Psoas muscle (tissue), 8 donors: ENCODE data around the gene CCDC182. TPM values are rescaled to one million over a fixed set of nuclear protein-coding genes. Genes with fewer than 3 reads are reported as not detected.

Experiments used
- ATAC-seq, 4 donors: fragments of 200-7000 bp; cut with Tn5 transposase; one replicate each; pipeline ENCODE4 v1.9.1; 2020; ENCODE audit warnings: moderate library complexity in 3 of 4, mild to moderate bottlenecking in 2 of 4
- DNase-seq, 2 donors: peaks; one replicate each; pipeline ENCODE4 v3.0.0-alpha.2; 2020
- H3K27ac ChIP-seq: fragments of 200-600 bp; one replicate; pipeline ENCODE4 v1.8.0; 2022
- H3K27me3 ChIP-seq, 3 donors: fragments of 200-600 bp in 1 of 3; one replicate each; pipeline versions ENCODE4 v1.6.1 to v1.8.0; 2013 to 2022; ENCODE audit warnings: low read length in 2 of 3, mild to moderate bottlenecking in 2 of 3, moderate library complexity in 1 of 3; ENCODE audit not compliant: insufficient read depth in 3 of 3
- H3K36me3 ChIP-seq, 2 donors: fragments of 200-600 bp in 1 of 2; one replicate each; pipeline versions ENCODE4 v1.6.1 to v1.8.0; 2013 to 2022; ENCODE audit warnings: low read depth in 1 of 2, mild to moderate bottlenecking in 1 of 2, moderate library complexity in 1 of 2; ENCODE audit not compliant: insufficient read depth in 1 of 2
- H3K4me1 ChIP-seq: fragments of 200-600 bp; one replicate; pipeline ENCODE4 v1.8.0; 2022
- H3K4me3 ChIP-seq: fragments of 200-600 bp; one replicate; pipeline ENCODE4 v1.8.0; 2022; ENCODE audit warnings: mild to moderate bottlenecking
- H3K9me3 ChIP-seq: fragments of 200-600 bp; one replicate; pipeline ENCODE4 v1.8.0; 2022
- CTCF ChIP-seq: fragments of 200-600 bp; IDR thresholded peaks from one replicate; pipeline ENCODE4 v1.8.0; 2022; ENCODE audit warnings: antibody characterized with exemption
- WGBS, 3 donors: extraction: QIAGEN DNeasy Blood & Tissue Kit; methylation state at CpG; one replicate each; pipeline versions ENCODE4 v1.1.6 to v1.1.7; 2013; 5-methylcytosine and 5-hydroxymethylcytosine counted together
- intact Hi-C, 2 donors: fragments of 100-400 bp; cut with DNase I; formaldehyde crosslinking; loops; one replicate each; pipeline versions ENCODE4 v1.11.0 to v1.14.2; 2022
- polyA plus RNA-seq, 3 donors: library from polyadenylated mRNA; stranded (reverse); fragments of 200-250 nt; gene quantifications; one replicate each; pipeline ENCODE4 v1.2.3, GENCODE V29; 2013
- total RNA-seq, 4 donors: library from RNA; stranded (reverse); fragmentation: NEBNext Ultra II Directional in 2 of 4; extraction: Animal tissue kit (Norgen Biotek cat#: 25700) in 2 of 4; gene quantifications; one replicate each; pipeline versions ENCODE4 v1.2.1 to v1.2.4, GENCODE V29; 2021 to 2023
- donor health status: healthy with polysubstance abuse.
- donor health status: DM: no; HTN: no; CAD: no; lungs with moderate emphysema.
- donor health status: Bipolar disorder and iron deficiency.
- donor health status: healthy.
- donor health status: DM: yes; HTN: yes; CAD: no.
- donor health status: DM: no; HTN: no; CAD: no.
- donor health status: DM: no; HTN: no; CAD: no.
- donor health status: DM: yes; HTN: yes; CAD: no.

Gene CCDC182
- total and polyA plus RNA-seq, 7 donors = not detected

- peak in 3 of 4 donors; percentile 33 to 49 (median 48) for ATAC-seq
- intact Hi-C loops = no loop called here
These were observed 5.5 kb downstream of the CCDC182 start for GRCh38 chr17:57739402-57740234.

GRCh38 chr17:57737450-57737849 is 7.6 kb downstream of the CCDC182 start:
- no peak for TF ChIP-seq CTCF
- intact Hi-C loops = no loop called here
- Histone ChIP-seq H3K4me3 (no peak overlapping the region), H3K27me3 (no peaks in the 10 kb centered on the region), H3K4me1 (no peaks in the 10 kb centered on the region), H3K9me3 (no peaks in the 10 kb centered on the region), H3K27ac (no peak overlapping the region), H3K36me3 (no peaks in the 10 kb centered on the region)
- ATAC-seq (no peak), DNase-seq (no peak)
- WGBS, 3 donors = 63 to 72% (median 65%) methylated on average over 3 of the region's 3 CpGs

More at GRCh38 chr17:57739402-57740234, 5.5 kb downstream of the CCDC182 start:
- Histone ChIP-seq H3K4me1 (no peaks in the 10 kb centered on the region), H3K4me3 (no peak overlapping the region), H3K9me3 (no peaks in the 10 kb centered on the region), H3K36me3 (no peaks in the 10 kb centered on the region), H3K27ac (no peak overlapping the region), H3K27me3 (no peaks in the 10 kb centered on the region)
- peak; percentile 24 for TF ChIP-seq CTCF
- DNase-seq = no peak
- 36 to 58% (median 53%) methylated on average over 1 of the region's 1 CpG for WGBS, 3 donors

- no peak overlapping the region for H3K27ac ChIP-seq
- intact Hi-C loops = no loop called here
These were observed 9.4 kb downstream of the CCDC182 start for GRCh38 chr17:57735707-57736106.

GRCh38 chr17:57735230-57735629 is 9.9 kb downstream of the CCDC182 start:
- Histone ChIP-seq H3K27ac (no peak overlapping the region), H3K4me1 (no peaks in the 10 kb centered on the region), H3K4me3 (no peak overlapping the region), H3K27me3 (no peaks in the 10 kb centered on the region), H3K36me3 (no peaks in the 10 kb centered on the region), H3K9me3 (no peaks in the 10 kb centered on the region)
- no peak for TF ChIP-seq CTCF
- ATAC-seq = no peak
- intact Hi-C loops = no loop called here
- DNase-seq = no peak
- 90 to 93% (median 93%) methylated on average over 3 of the region's 3 CpGs for WGBS, 3 donors

More at GRCh38 chr17:57735707-57736106, 9.4 kb downstream of the CCDC182 start:
- Histone ChIP-seq H3K4me3 (no peak overlapping the region), H3K36me3 (no peaks in the 10 kb centered on the region), H3K9me3 (no peaks in the 10 kb centered on the region), H3K27me3 (no peaks in the 10 kb centered on the region), H3K4me1 (no peaks in the 10 kb centered on the region)
- no peak for TF ChIP-seq CTCF
- ATAC-seq (no peak), DNase-seq (no peak)
- 49 to 66% (median 59%) methylated on average over 6 of the region's 6 CpGs for WGBS, 3 donors
